ENCODE data around the gene C10orf95.
A peak's percentile ranks its signal among the peaks of the same experiment; 100 is the strongest.

Gene C10orf95

GRCh38 chr10:102463983-102464382, 12.6 kb upstream of the C10orf95 start:
- DNase-seq (ENCODE audit: low read depth in 1 of 2, low spot score in 1 of 2), result no peak
- no peak for TF ChIP-seq POLR2AphosphoS5 (IDR thresholded peaks at IDR 0.05; ENCODE audit: low read depth)
- TF ChIP-seq REST (IDR thresholded peaks at IDR 0.05; ENCODE audit: insufficient replicate concordance, low read depth), result no peak
- no peak for TF ChIP-seq SPI1 (IDR thresholded peaks at IDR 0.05; ENCODE audit: borderline replicate concordance, low read depth)
- no peak for TF ChIP-seq GABPA (IDR thresholded peaks at IDR 0.05; ENCODE audit: low read depth)
- TF ChIP-seq CTCF (IDR thresholded peaks at IDR 0.05; ENCODE audit: insufficient read depth, low read length), result no peak
- Histone ChIP-seq H3K4me3 (replicated peaks; ENCODE audit: insufficient read depth, low read length) (no peak overlapping the region), H3K27ac (replicated peaks) (no peak overlapping the region), H3K27me3 (ENCODE audit: insufficient read depth, poor library complexity, severe bottlenecking) (no peaks in the 10 kb centered on the region)

- TF ChIP-seq REST (IDR thresholded peaks at IDR 0.05; ENCODE audit: insufficient replicate concordance, low read depth) (no peak), POLR2AphosphoS5 (IDR thresholded peaks at IDR 0.05; ENCODE audit: low read depth) (no peak), GABPA (IDR thresholded peaks at IDR 0.05; ENCODE audit: low read depth) (no peak), CTCF (IDR thresholded peaks at IDR 0.05; ENCODE audit: insufficient read depth, low read length) (no peak), SPI1 (IDR thresholded peaks at IDR 0.05; ENCODE audit: borderline replicate concordance, low read depth) (no peak)
- peak; percentile 31 to 42 for DNase-seq (ENCODE audit: low read depth in 1 of 2, low spot score in 1 of 2)
- no peak overlapping the region for H3K4me3 ChIP-seq (replicated peaks; ENCODE audit: insufficient read depth, low read length)
- H3K27ac ChIP-seq (replicated peaks), result no peak overlapping the region
- H3K27me3 ChIP-seq (ENCODE audit: insufficient read depth, poor library complexity, severe bottlenecking), result no peaks in the 10 kb centered on the region
Measured at GRCh38 chr10:102462512-102463054, 11.2 kb upstream of the C10orf95 start.

- Histone ChIP-seq H3K27ac (replicated peaks) (no peak overlapping the region), H3K27me3 (ENCODE audit: insufficient read depth, poor library complexity, severe bottlenecking) (no peaks in the 10 kb centered on the region), H3K4me3 (replicated peaks; ENCODE audit: insufficient read depth, low read length) (peak overlapping the region; percentile 42)
- TF ChIP-seq SPI1 (IDR thresholded peaks at IDR 0.05; ENCODE audit: borderline replicate concordance, low read depth) (no peak), GABPA (IDR thresholded peaks at IDR 0.05; ENCODE audit: low read depth) (no peak), CTCF (IDR thresholded peaks at IDR 0.05; ENCODE audit: insufficient read depth, low read length) (no peak), REST (IDR thresholded peaks at IDR 0.05; ENCODE audit: insufficient replicate concordance, low read depth) (peak; percentile 87), POLR2AphosphoS5 (IDR thresholded peaks at IDR 0.05; ENCODE audit: low read depth) (0 out of 2 replicates have a peak, but pooled peaks have one; percentile 28)
- DNase-seq (ENCODE audit: low read depth in 1 of 2, low spot score in 1 of 2), result peak; percentile 86 to 91
Measured at GRCh38 chr10:102461187-102462054, 10.1 kb upstream of the C10orf95 start.
